ENCODE data around the gene PLBD2. TPM values are rescaled to one million over a fixed set of nuclear protein-coding genes. Genes with fewer than 3 reads are reported as not detected.

Gene PLBD2
- total RNA-seq, 1 donor from 2014 or later = 102 TPM

- peaks cover 20% of the 10 kb centered on the region for H3K4me1 Mint-ChIP-seq (ENCODE audit: low read depth)
- H3K4me3 Mint-ChIP-seq (ENCODE audit: unreplicated experiment) = peak within 1 kb of the TSS; percentile 98
- peak; percentile 78 for DNase-seq (ENCODE audit: low spot score)
- peak within 1 kb of the TSS; percentile 99 for H3K27ac Mint-ChIP-seq (ENCODE audit: unreplicated experiment)
- H3K9me3 Mint-ChIP-seq (ENCODE audit: low read depth) = no peaks in the 10 kb centered on the region
- TF ChIP-seq CTCF (IDR thresholded peaks at IDR 0.05) = no peak
- H3K27me3 Mint-ChIP-seq (ENCODE audit: low read depth) = peaks cover 3% of the 10 kb centered on the region
- peaks cover 2% of the 10 kb centered on the region for H3K36me3 Mint-ChIP-seq (ENCODE audit: low read depth)
These were observed 63.9 kb downstream of the PLBD2 start, which contains the start of gene SDSL for GRCh38 chr12:113422030-113422885. SDSL (plus strand) TSS chr12:113422380; CDS start chr12:113427983, 5,603 bp downstream.

GRCh38 chr12:113422886-113423669 lies 64.7 kb downstream of the PLBD2 start:
- Mint-ChIP-seq H3K9me3 (ENCODE audit: low read depth) (no peaks in the 10 kb centered on the region), H3K27me3 (ENCODE audit: low read depth) (peaks cover 3% of the 10 kb centered on the region), H3K4me3 (ENCODE audit: unreplicated experiment) (peak overlapping the region; percentile 98), H3K4me1 (ENCODE audit: low read depth) (peaks cover 20% of the 10 kb centered on the region), H3K27ac (ENCODE audit: unreplicated experiment) (no peak overlapping the region), H3K36me3 (ENCODE audit: low read depth) (peaks cover 2% of the 10 kb centered on the region)
- DNase-seq (ENCODE audit: low spot score) = no peak
- TF ChIP-seq CTCF (IDR thresholded peaks at IDR 0.05) = no peak

- Mint-ChIP-seq H3K4me3 (ENCODE audit: unreplicated experiment) (no peak overlapping the region), H3K4me1 (ENCODE audit: low read depth) (peaks cover 20% of the 10 kb centered on the region), H3K36me3 (ENCODE audit: low read depth) (peaks cover 2% of the 10 kb centered on the region), H3K27ac (ENCODE audit: unreplicated experiment) (no peak overlapping the region), H3K27me3 (ENCODE audit: low read depth) (peaks cover 2% of the 10 kb centered on the region), H3K9me3 (ENCODE audit: low read depth) (no peaks in the 10 kb centered on the region)
- no peak for TF ChIP-seq CTCF (IDR thresholded peaks at IDR 0.05)
- no peak for DNase-seq (ENCODE audit: low spot score)
These were observed 66.1 kb downstream of the PLBD2 start for GRCh38 chr12:113424456-113424855.

GRCh38 chr12:113424915-113425823 lies 66.8 kb downstream of the PLBD2 start:
- Mint-ChIP-seq H3K36me3 (ENCODE audit: low read depth) (peaks cover 5% of the 10 kb centered on the region), H3K9me3 (ENCODE audit: low read depth) (peaks cover 3% of the 10 kb centered on the region), H3K4me1 (ENCODE audit: low read depth) (peaks cover 20% of the 10 kb centered on the region), H3K27me3 (ENCODE audit: low read depth) (peaks cover 5% of the 10 kb centered on the region), H3K27ac (ENCODE audit: unreplicated experiment) (no peak overlapping the region), H3K4me3 (ENCODE audit: unreplicated experiment) (no peak overlapping the region)
- DNase-seq (ENCODE audit: low spot score) = peak; percentile 60
- peak; percentile 94 for TF ChIP-seq CTCF (IDR thresholded peaks at IDR 0.05)

Data from chondrocyte (in vitro differentiated cells).